ENCODE data around the gene E4F1. TPM values are rescaled to one million over a fixed set of nuclear protein-coding genes. Genes with fewer than 3 reads are reported as not detected.

The E4F1 gene
- total RNA-seq, 1 experiment from 2014 or later, result 41.6 TPM

DNA sequence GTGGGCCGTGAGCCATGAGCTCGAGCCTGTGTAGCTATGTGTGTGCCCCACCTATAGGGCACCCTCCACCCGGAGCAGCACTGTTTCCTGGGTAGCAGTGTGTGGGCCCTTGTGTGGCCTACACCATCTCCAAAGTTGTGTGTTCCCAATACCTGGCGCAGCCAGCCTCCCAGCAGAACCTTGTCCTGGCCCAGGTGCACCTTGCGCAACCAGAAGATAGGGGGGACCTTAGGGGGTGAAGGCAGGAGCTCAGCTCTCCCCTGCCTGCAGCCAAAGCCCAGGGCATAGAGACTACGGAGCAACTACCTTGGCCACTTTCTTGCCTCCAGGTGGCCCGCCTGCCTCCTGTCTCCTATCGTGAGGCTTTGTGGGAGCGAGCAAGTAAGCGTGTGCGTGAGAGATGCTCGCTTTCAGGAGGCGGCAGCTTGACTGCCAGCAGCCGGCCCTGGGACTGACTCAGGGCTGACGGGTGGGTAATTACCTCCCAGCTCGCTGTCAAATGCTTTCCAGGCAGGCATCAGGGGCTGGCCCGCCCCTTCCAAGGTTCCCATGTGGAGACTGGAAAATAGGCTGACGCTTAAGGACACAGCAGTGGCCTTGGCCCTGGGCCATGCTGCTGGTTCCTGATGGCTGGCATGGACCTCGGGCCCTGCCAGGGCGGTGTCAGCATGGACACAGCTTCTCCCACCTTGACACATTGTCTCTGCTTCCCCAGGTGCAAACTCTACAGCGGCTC, 48.8 kb upstream of the E4F1 start:
- Histone ChIP-seq H3K27me3 (replicated peaks; ENCODE audit: insufficient read depth, low read depth, low read length, poor library complexity) (no peaks in the 10 kb centered on the region), H3K36me3 (ENCODE audit: insufficient read depth, low read length, poor library complexity, severe bottlenecking) (peaks cover 33% of the 10 kb centered on the region), H3K4me1 (ENCODE audit: insufficient read depth, low read length, poor library complexity, severe bottlenecking) (no peaks in the 10 kb centered on the region), H3K9me3 (ENCODE audit: low read depth, low read length, poor library complexity, severe bottlenecking) (no peaks in the 10 kb centered on the region), H3K27ac (ENCODE audit: low read depth, low read length, poor library complexity, severe bottlenecking) (no peak overlapping the region), H3K4me3 (ENCODE audit: low read depth, low read length, poor library complexity, severe bottlenecking) (no peak overlapping the region)
- no TSS peak for BruUV-seq (replicated peaks)
- ChIA-PET POLR2A (ENCODE audit: low non-redundant PET) (no interaction called here), CTCF (interaction anchor here (0.5 kb wide), 1 partner anchor 152 kb away, joined by 3 read pairs; no protein-coding TSS in a partner anchor)
- no peak for DNase-seq (ENCODE audit: low spot score)
- intact Hi-C loops (cut with micrococcal nuclease; ENCODE audit: unreplicated experiment), result no loop called here
- TF ChIP-seq EZH2 (IDR thresholded peaks at IDR 0.05; ENCODE audit: borderline replicate concordance, low read depth, low read length, poor library complexity, severe bottlenecking), result no peak
- TF ChIP-seq, protein P1, sequence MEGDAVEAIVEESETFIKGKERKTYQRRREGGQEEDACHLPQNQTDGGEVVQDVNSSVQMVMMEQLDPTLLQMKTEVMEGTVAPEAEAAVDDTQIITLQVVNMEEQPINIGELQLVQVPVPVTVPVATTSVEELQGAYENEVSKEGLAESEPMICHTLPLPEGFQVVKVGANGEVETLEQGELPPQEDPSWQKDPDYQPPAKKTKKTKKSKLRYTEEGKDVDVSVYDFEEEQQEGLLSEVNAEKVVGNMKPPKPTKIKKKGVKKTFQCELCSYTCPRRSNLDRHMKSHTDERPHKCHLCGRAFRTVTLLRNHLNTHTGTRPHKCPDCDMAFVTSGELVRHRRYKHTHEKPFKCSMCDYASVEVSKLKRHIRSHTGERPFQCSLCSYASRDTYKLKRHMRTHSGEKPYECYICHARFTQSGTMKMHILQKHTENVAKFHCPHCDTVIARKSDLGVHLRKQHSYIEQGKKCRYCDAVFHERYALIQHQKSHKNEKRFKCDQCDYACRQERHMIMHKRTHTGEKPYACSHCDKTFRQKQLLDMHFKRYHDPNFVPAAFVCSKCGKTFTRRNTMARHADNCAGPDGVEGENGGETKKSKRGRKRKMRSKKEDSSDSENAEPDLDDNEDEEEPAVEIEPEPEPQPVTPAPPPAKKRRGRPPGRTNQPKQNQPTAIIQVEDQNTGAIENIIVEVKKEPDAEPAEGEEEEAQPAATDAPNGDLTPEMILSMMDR (conservative IDR thresholded peaks at IDR 0.05; ENCODE audit: low read depth, low read length), result no peak

DNA sequence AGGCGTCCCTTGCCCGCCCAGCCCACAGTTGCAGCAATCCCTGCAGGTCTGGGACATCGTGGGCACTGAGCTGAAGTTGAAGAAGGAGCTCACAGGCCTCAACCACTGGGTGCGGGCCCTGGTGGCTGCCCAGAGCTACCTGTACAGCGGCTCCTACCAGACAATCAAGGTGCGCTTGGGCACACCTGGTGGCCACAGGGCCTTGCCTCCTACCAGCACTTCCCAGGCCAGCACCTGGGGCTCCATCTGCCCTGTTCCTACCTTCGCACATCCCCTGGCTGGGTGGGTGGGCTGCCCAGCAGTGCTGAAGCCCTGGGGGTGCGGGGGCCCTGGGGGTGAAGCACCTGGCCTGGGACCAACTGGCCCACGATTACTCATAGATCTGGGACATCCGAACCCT, 47.9 kb upstream of the E4F1 start:
- Histone ChIP-seq H3K27ac (ENCODE audit: low read depth, low read length, poor library complexity, severe bottlenecking) (no peak overlapping the region), H3K36me3 (ENCODE audit: insufficient read depth, low read length, poor library complexity, severe bottlenecking) (peaks cover 29% of the 10 kb centered on the region), H3K27me3 (replicated peaks; ENCODE audit: insufficient read depth, low read depth, low read length, poor library complexity) (no peaks in the 10 kb centered on the region), H3K9me3 (ENCODE audit: low read depth, low read length, poor library complexity, severe bottlenecking) (no peaks in the 10 kb centered on the region), H3K4me1 (ENCODE audit: insufficient read depth, low read length, poor library complexity, severe bottlenecking) (no peaks in the 10 kb centered on the region), H3K4me3 (ENCODE audit: low read depth, low read length, poor library complexity, severe bottlenecking) (no peak overlapping the region)
- no peak for TF ChIP-seq EZH2 (IDR thresholded peaks at IDR 0.05; ENCODE audit: borderline replicate concordance, low read depth, low read length, poor library complexity, severe bottlenecking)
- TF ChIP-seq, protein P1 (conservative IDR thresholded peaks at IDR 0.05; ENCODE audit: low read depth, low read length), result no peak
- CTCF ChIA-PET, result no interaction called here
- no peak for DNase-seq (ENCODE audit: low spot score)
- intact Hi-C loops (cut with micrococcal nuclease; ENCODE audit: unreplicated experiment), result no loop called here
- BruUV-seq (replicated peaks), result no TSS peak
- POLR2A ChIA-PET (ENCODE audit: low non-redundant PET), result no interaction called here

DNA sequence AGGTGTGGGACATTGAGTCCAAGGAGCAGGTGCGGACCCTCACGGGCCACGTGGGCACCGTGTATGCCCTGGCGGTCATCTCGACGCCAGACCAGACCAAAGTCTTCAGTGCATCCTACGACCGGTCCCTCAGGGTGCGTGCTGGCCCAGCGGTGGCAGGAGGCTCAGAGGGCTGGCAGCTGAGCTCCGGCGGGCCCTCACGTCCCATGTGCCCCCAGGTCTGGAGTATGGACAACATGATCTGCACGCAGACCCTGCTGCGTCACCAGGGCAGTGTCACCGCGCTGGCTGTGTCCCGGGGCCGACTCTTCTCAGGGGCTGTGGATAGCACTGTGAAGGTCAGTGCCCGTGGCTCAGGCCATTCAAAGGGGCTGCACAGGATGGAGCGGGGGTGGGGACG, 47.3 kb upstream of the E4F1 start:
- Histone ChIP-seq H3K27ac (ENCODE audit: low read depth, low read length, poor library complexity, severe bottlenecking) (no peak overlapping the region), H3K4me1 (ENCODE audit: insufficient read depth, low read length, poor library complexity, severe bottlenecking) (no peaks in the 10 kb centered on the region), H3K36me3 (ENCODE audit: insufficient read depth, low read length, poor library complexity, severe bottlenecking) (peaks cover 29% of the 10 kb centered on the region), H3K9me3 (ENCODE audit: low read depth, low read length, poor library complexity, severe bottlenecking) (no peaks in the 10 kb centered on the region), H3K27me3 (replicated peaks; ENCODE audit: insufficient read depth, low read depth, low read length, poor library complexity) (no peaks in the 10 kb centered on the region), H3K4me3 (ENCODE audit: low read depth, low read length, poor library complexity, severe bottlenecking) (no peak overlapping the region)
- TF ChIP-seq, protein P1 (conservative IDR thresholded peaks at IDR 0.05; ENCODE audit: low read depth, low read length), result no peak
- no peak for TF ChIP-seq EZH2 (IDR thresholded peaks at IDR 0.05; ENCODE audit: borderline replicate concordance, low read depth, low read length, poor library complexity, severe bottlenecking)
- CTCF ChIA-PET, result no interaction called here
- intact Hi-C loops (cut with micrococcal nuclease; ENCODE audit: unreplicated experiment), result no loop called here
- DNase-seq (ENCODE audit: low spot score), result no peak
- POLR2A ChIA-PET (ENCODE audit: low non-redundant PET), result no interaction called here
- no TSS peak for BruUV-seq (replicated peaks)
